ENCODE data around the gene ZBTB4.

ZBTB4 gene

DNA sequence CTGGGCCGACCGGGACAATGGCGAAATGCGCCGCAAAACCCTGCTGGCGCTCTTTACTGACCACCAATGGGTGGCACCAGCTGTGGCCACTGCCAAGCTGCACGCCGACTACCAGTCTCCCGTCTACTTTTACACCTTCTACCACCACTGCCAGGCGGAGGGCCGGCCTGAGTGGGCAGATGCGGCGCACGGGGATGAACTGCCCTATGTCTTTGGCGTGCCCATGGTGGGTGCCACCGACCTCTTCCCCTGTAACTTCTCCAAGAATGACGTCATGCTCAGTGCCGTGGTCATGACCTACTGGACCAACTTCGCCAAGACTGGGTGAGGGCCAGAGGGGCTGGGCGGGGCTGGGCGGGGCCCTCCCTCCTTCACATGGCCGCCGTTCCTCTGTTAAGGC is 63.6 kb downstream of the ZBTB4 start:
- FAIRE-seq (no peak), DNase-seq (ENCODE audit: insufficient read length, low spot score) (no peak)

GRCh38 chr17:7414837-7415236 is 64.6 kb downstream of the ZBTB4 start:
- FAIRE-seq: no peak
- no peak for DNase-seq (ENCODE audit: insufficient read length, low spot score)
- no peak for TF ChIP-seq CTCF (IDR thresholded peaks at IDR 0.05; ENCODE audit: insufficient read depth, missing control alignments)

More for the DNA sequence above, 63.6 kb downstream of the ZBTB4 start:
- no peak for TF ChIP-seq CTCF (IDR thresholded peaks at IDR 0.05; ENCODE audit: insufficient read depth, missing control alignments)

- DNase-seq (ENCODE audit: insufficient read length, low spot score): no peak
- no peak for TF ChIP-seq CTCF (IDR thresholded peaks at IDR 0.05; ENCODE audit: insufficient read depth, missing control alignments)
- no peak for FAIRE-seq
Observed at GRCh38 chr17:7413346-7413985, 66.0 kb downstream of the ZBTB4 start.

DNA sequence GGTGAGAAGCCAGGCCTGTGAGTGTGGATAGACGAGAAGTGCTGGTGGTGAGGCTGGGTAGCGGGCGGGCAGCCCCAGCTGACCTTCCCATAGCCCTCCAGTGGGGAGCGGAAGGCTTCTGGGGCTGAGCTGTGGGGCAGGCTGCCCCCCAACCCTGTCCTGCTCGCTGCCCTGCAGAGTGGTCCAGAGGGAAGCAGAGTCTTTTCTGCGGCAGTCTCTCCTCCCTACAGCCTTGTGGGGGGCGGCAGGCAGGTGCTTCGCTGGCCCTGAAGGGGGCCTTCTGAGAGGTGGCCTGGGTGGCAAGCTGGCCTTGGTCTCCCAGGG is 68.0 kb downstream of the ZBTB4 start:
- TF ChIP-seq CTCF (IDR thresholded peaks at IDR 0.05; ENCODE audit: insufficient read depth, missing control alignments): no peak
- no peak for FAIRE-seq
- DNase-seq (ENCODE audit: insufficient read length, low spot score): no peak

- FAIRE-seq (no peak), DNase-seq (ENCODE audit: insufficient read length, low spot score) (no peak)
- no peak for TF ChIP-seq CTCF (IDR thresholded peaks at IDR 0.05; ENCODE audit: insufficient read depth, missing control alignments)
Observed at GRCh38 chr17:7410634-7411426, 68.6 kb downstream of the ZBTB4 start.

GRCh38 chr17:7409716-7410115 is 69.7 kb downstream of the ZBTB4 start:
- no peak for TF ChIP-seq CTCF (IDR thresholded peaks at IDR 0.05; ENCODE audit: insufficient read depth, missing control alignments)
- no peak for FAIRE-seq
- DNase-seq (ENCODE audit: insufficient read length, low spot score): no peak
